Activated CD8-positive, alpha-beta memory T cell treated with anti-CD3 and anti-CD28 coated beads for 1 hour (primary cell): ENCODE data around the gene ST14.

Experiments
- DNase-seq, 2 donors: peaks; one replicate each; pipeline ENCODE4 v3.0.0-alpha.2; 2020; ENCODE audit warnings: low read depth in 1 of 2; ENCODE audit errors: extremely low read depth in 1 of 2

Gene ST14

DNA sequence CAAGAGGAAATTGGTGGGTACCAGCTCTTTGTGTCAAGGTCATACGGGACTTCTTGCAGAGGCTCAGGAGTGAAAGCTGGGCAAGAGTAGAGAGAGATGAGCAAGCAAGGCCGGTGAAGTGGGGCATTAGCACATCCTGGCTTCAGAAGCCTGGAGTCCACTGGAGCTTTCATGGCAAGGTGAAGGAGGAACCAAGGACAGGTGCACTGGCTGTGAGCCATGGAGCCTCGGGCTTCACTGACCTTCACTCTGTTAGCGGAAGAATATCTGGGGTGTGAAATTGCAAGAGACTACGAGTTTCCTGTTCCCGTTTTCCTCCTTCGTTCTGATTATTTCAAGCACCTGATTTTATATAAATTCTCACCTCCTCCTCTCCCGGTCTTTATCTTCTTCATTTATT, 25.9 kb upstream of the ST14 start:
- DNase-seq = no peak

GRCh38 chr11:130136107-130136506, 23.5 kb upstream of the ST14 start:
- DNase-seq = no peak

- no peak for DNase-seq
These were observed 21.6 kb upstream of the ST14 start for GRCh38 chr11:130137999-130138398.

DNA sequence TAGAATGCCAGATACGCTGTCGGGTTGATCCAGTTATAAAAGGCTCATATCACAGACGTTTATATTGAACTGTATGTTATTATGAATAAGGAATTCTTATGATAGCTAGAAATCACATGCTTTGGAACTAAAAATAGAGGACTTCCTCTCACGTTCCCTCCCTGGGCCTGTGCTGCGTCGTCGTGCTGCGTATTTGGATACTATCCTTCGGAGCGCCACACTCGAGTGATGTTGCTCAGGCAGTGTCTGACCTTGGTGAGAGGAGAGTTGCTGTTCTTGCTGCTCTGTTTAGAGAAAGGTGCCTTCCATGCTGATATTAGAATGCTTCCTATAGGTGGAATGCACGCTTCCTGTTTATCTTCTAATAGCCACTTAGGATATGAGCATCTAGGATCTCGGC, 20.2 kb upstream of the ST14 start:
- no peak for DNase-seq

DNA sequence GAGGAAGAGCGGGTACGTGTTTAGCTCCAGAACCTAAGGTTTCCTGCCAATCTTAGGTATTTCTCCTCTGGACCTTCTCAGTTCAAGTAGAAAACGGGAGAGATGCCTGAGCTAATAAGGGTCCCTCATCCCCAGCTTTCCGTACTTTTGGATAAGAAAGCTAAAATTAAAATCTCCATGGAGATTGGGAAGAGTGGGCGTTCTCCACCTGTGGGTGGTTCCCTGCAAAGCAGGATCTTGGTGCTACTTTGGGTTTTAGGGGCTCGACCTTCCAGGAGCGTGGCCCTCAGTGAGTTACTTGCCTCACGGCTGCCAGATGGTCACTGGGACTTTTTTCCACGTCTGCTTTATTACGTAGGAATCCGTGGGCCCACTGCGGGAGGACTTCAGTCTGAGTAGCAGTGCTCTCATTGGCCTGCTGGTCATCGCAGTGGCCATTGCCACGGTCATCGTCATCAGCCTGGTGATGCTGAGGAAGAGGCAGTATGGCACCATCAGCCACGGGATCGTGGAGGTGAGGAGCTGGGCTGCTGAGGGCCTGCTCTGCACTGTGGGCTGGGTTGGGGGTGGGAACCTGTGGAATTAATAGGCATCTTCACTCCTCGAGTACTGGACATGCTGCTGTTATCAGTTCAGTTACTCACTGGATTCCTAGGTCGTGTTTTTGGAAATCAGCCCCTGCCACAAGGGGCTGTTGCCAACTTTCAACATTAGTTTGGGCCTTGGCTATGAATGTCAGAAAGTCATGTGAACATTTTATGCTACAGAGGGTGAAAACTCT, 17.8 kb upstream of the ST14 start:
- no peak for DNase-seq

DNA sequence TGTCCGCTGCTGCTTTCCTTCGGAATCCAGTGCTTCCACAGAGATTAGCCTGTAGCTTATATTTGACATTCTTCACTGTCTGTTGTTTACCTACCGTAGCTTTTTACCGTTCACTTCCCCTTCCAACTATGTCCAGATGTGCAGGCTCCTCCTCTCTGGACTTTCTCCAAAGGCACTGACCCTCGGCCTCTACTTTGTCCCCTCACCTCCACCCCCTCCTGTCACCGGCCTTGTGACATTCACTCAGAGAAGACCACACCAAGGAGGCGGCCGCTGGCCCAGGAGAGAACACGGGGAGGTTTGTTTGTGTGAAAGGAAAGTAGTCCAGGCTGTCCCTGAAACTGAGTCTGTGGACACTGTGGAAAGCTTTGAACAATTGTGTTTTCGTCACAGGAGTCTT, 15.4 kb upstream of the ST14 start:
- no peak for DNase-seq

GRCh38 chr11:130144861-130145281, 14.7 kb upstream of the ST14 start:
- no peak for DNase-seq

GRCh38 chr11:130145311-130145812, 14.2 kb upstream of the ST14 start:
- DNase-seq = no peak

DNA sequence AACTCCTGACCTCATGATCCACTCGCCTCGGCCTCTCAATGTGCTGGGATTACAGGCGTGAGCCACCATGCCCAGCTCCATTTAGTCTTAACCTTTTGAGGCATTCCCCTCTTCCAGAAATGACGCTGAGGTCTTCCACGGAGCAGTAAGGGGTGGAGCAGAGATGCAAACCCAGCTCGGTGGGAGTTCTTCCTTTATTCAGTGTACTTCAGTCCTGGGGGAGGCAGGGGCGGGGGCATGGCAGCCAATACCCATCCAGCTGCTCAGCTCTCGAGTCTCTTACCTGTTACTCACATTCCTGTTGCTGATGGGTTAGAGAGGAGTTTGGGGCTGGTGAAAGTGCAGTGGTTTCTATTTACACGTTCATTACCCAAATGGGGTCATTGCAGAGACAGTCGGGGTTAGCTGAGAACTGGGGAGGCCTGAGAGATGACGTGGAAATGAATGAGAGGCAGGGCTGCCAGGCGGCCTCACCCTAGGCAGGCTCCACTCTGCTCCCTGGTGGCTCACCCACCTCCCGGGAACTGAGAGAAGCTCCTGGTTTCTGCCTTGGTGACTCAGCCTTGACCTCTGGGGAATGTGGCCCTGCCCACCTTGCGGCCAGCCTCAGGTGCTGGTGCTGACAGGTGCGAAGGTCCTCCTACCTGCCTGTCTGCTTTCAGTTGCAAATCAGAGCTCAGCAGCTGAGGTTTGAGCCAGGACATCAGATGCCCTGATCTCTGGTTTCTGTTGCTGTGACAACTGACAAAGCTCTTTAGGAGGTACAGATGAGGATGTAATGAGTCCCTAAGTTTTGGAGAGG, 13.4 kb upstream of the ST14 start:
- no peak for DNase-seq

GRCh38 chr11:130146796-130147195, 12.8 kb upstream of the ST14 start:
- DNase-seq = no peak

GRCh38 chr11:130148796-130149326, 10.7 kb upstream of the ST14 start:
- no peak for DNase-seq

DNA sequence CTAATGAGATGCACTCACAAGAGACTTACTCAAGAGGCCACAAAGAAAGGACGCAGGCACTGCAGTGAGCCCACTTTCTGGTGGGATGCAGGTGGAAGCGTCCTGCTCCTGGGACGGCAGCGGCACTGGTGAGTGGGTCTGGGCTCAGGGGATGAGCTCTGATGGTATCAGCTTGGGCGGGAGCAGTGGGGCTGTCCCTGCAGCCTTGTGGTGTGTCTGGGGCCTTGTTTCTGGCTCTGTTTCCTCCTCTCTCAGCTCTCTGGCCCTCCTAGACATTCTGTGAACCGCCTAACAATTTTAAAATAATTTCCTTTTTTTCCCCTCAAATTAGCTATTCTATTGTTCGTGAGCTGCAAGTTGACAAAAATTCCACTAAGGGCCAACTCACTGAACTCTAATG, 8.8 kb upstream of the ST14 start:
- DNase-seq = no peak

DNA sequence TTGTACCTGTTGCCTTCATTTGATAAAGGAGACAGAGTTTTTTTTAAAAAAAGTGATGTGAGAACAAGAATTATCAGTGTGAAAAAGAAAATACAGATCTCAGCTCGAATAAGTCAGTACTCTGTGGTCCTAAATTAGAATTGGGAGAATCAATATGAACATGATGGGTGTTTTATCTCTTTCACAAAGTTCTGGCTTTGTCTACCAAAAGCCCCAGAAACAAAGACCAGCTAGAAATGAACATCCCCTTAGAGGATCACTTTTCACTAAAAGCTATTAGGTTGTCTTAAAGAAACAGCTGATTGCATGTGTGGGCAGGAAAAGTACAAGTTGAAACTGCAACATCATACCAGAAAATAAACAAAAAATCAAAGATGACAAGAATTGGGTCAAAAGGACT, 8.4 kb upstream of the ST14 start:
- DNase-seq = no peak

DNA sequence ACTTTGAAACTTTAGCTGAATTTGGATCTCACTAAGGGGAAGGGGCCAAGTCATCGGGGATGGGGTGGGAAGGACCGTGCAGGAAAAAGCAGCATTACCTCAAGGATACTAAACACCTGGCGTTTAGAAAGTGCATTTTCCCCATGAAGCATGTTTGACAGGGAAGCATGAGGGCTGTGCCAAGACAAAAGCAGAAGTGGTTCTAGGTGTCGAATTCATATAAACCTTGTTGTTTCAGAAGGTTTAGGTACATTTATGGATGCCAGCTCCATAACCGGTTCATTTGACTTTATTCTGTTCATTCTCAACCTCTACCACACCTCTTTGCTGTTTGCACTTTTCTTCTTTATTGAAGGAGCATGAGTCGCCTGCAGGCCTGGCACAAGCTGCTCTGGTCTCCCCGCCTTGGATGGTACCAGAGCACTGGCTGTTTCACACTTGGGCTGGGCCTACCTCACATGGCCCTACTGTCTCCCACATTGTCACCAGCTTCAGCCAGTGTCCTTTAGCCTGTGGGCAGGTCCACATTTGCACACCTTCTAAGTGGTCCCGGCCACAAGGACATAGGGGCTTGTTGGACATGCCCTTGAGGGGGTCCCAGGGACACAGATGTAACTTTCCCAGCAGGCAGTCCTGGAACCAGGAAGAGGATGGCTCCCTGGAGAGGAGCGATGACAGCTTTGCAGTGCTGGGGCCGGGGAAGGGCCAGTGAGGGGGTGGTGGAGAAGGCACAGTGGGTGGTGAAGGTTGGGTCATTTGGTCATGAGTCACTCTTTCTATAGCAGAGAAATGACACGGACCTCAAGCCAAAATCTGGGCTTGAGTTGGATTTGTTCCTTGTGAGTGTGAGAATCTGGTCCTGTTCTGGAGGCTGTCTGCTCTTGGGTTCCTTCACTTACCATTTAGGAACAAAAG, 3.2 kb upstream of the ST14 start:
- no peak for DNase-seq

DNA sequence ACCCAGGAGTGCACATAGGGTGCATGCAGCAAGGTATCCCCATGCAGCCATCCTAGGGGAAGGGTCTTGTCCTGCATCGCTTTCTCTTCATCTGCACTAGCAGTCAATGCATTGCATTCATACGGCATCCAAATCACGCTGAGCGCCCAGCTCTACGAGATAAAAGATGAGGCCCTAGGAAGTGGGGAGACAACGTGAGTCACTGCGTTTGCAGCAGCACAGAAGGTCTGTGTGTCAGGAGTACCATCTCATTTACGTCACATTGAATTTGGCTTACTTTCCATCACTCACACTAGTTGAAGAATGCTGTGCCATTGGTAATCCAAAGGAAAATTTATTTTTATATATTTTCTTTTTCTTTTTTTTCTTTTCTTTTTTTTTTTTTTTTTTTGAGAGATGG, 2.5 kb upstream of the ST14 start:
- no peak for DNase-seq

DNA sequence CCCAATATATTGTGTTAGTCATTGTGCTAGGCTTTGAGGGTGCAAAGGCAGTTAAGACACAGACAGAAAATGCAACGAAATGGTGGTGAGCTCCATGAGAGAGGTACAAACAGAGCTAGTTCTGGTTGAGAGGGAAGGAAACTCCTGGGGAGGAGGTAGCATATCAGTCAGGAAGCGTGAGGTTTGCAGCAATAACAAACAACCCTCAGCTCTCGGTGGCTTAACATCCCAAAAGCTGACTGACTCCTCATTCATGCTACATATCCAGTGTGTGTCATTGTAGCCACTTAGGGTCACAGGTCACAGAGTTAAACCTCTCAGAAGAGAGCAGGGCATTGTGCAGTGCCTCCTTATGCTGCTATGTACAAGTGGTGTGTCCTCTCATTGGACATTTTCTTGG, 1.7 kb upstream of the ST14 start:
- DNase-seq = no peak

DNA sequence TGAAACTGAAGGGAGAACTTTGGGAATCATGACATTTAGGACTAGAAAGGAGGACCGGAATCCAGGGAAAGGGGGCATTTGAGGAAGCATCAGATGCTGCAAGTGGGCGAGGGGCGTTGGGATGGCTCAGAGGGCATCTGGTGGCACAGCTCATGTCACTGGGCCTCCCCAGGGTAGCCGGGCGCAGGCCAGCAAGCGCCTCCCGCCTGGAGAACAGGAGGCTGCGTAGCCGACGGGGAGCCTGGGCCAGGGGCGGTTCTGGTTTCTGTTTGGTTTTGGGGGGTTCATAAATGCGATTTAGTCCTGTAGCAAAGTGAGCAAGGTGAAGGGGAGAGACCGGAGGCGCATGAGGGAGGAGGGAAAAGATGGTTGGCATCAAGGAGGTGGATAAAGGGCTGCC, 443 bp upstream of the ST14 start:
- DNase-seq = no peak

- no peak for DNase-seq
These were observed 1.0 kb downstream of the ST14 start for GRCh38 chr11:130160498-130161155.

- no peak for DNase-seq
These were observed 2.0 kb downstream of the ST14 start for GRCh38 chr11:130161441-130162145.

GRCh38 chr11:130162733-130163132, 3.2 kb downstream of the ST14 start:
- no peak for DNase-seq
